RWPE1 (cell line): ENCODE measurements around the gene NRIP1.

ENCODE experiments used
- CTCF ChIA-PET: fragments of 350-600 bp; sonication (Branson Sonifier 250); formaldehyde crosslinking; extraction: SDS; loops from one replicate; lab custom pipeline; 2021; lab: Yijun Ruan, JAX
- POLR2A ChIA-PET: fragments of 400-600 bp; formaldehyde crosslinking; extraction: SDS; loops from one replicate; lab custom pipeline; 2020; ENCODE audit warnings: antibody characterized with exemption; ENCODE audit not compliant: low non-redundant PET; lab: Yijun Ruan, JAX
- DNase-seq: peaks from one replicate; pipeline ENCODE4 v3.0.0; 2012; ENCODE audit warnings: low spot score
- H3K27ac ChIP-seq: fragments of 450-650 bp; 2 replicates; pipeline ENCODE4 v1.5.1; 2017
- CTCF ChIP-seq: fragments of 450-650 bp; conservative IDR thresholded peaks from 2 replicates; pipeline ENCODE4 v1.5.1; 2017; ENCODE audit warnings: low read depth, mild to moderate bottlenecking

The NRIP1 gene

GRCh38 chr21:15063081-15063813 is 1.6 kb downstream of the NRIP1 start:
- ChIA-PET CTCF (interaction anchor here (0.6 kb wide), 1 partner anchor 85 kb away, joined by 3 read pairs; no protein-coding TSS in a partner anchor), POLR2A (no interaction called here)
- no peak for TF ChIP-seq CTCF
- DNase-seq: peak; percentile 33
- H3K27ac ChIP-seq: no peak overlapping the region

- CTCF ChIA-PET: no interaction called here
- no peak overlapping the region for H3K27ac ChIP-seq
Measured at GRCh38 chr21:15062606-15062965, 2.2 kb downstream of the NRIP1 start.

GRCh38 chr21:15061747-15062605 is 2.8 kb downstream of the NRIP1 start:
- POLR2A ChIA-PET: no interaction called here

More at GRCh38 chr21:15062606-15062965, 2.2 kb downstream of the NRIP1 start:
- TF ChIP-seq CTCF: peak; percentile 26; the same call in 1 of the 2 replicates
- peak; percentile 4 for DNase-seq
- POLR2A ChIA-PET: no interaction called here

GRCh38 chr21:15061279-15061678 is 3.5 kb downstream of the NRIP1 start:
- TF ChIP-seq CTCF: no peak
- DNase-seq: no peak
- CTCF ChIA-PET: interaction anchor here (0.6 kb wide), 1 partner anchor 135 kb away, joined by 3 read pairs; no protein-coding TSS in a partner anchor
- H3K27ac ChIP-seq: no peak overlapping the region
- POLR2A ChIA-PET: no interaction called here

More at GRCh38 chr21:15061747-15062605, 2.8 kb downstream of the NRIP1 start:
- no peak for DNase-seq
- TF ChIP-seq CTCF: no peak
- CTCF ChIA-PET: interaction anchor here (0.6 kb wide), 1 partner anchor 135 kb away, joined by 3 read pairs; no protein-coding TSS in a partner anchor
- H3K27ac ChIP-seq: no peak overlapping the region

- POLR2A ChIA-PET: no interaction called here
- H3K27ac ChIP-seq: no peak overlapping the region
- no peak for DNase-seq
- no peak for TF ChIP-seq CTCF
- CTCF ChIA-PET: no interaction called here
Measured at GRCh38 chr21:15060543-15061175, 4.1 kb downstream of the NRIP1 start.

GRCh38 chr21:15059397-15059796 is 5.4 kb downstream of the NRIP1 start:
- ChIA-PET CTCF (interaction anchor here (0.7 to 1.2 kb wide), 2 partner anchors 10 to 423 kb away, joined by 3 read pairs; no protein-coding TSS in a partner anchor), POLR2A (interaction anchor here (0.6 kb wide), 1 partner anchor 327 kb away, joined by 5 read pairs; no protein-coding TSS in a partner anchor)
- no peak for DNase-seq
- H3K27ac ChIP-seq: no peak overlapping the region
- no peak for TF ChIP-seq CTCF
